ENCODE measurements around the gene P3H4.
"Not testable (repeated sequence)": the region's sequence is repeated elsewhere in the genome, so short reads cannot be mapped to it uniquely, and the experiment has no call there.

Gene P3H4

GRCh38 chr17:41811549-41812380 lies at the start of gene P3H4:
P3H4 (minus strand) TSS chr17:41811949; CDS start chr17:41811915, 34 bp downstream.
- H3K36me3 ChIP-seq (ENCODE audit: low read depth) = peaks cover 28% of the 10 kb centered on the region
- TF ChIP-seq CTCF (IDR thresholded peaks at IDR 0.05; ENCODE audit: poor library complexity, severe bottlenecking) = peak; percentile 80
- peak within 1 kb of the TSS; percentile 75 for H3K4me3 ChIP-seq (ENCODE audit: severe bottlenecking)
- H3K27ac ChIP-seq (ENCODE audit: poor library complexity, severe bottlenecking) = peak within 1 kb of the TSS; percentile 83
- DNase-seq (ENCODE audit: low spot score) (no peak), ATAC-seq (ENCODE audit: low read depth) (peak; percentile 68)
- no peaks in the 10 kb centered on the region for H3K27me3 ChIP-seq (ENCODE audit: insufficient read depth, poor library complexity, severe bottlenecking)
- peaks cover 11% of the 10 kb centered on the region for H3K4me1 ChIP-seq (ENCODE audit: insufficient read depth, poor library complexity, severe bottlenecking)
- H3K9me3 ChIP-seq (ENCODE audit: severe bottlenecking) = no peaks in the 10 kb centered on the region

GRCh38 chr17:41860254-41860931 lies 48.6 kb upstream of the P3H4 start:
- no peaks in the 10 kb centered on the region for H3K27me3 ChIP-seq (ENCODE audit: insufficient read depth, poor library complexity, severe bottlenecking)
- ATAC-seq (ENCODE audit: low read depth) = no peak
- no peak overlapping the region for H3K4me3 ChIP-seq (ENCODE audit: severe bottlenecking)

GRCh38 chr17:41851382-41851781 lies 39.6 kb upstream of the P3H4 start:
- not testable (repeated sequence) for DNase-seq (ENCODE audit: low spot score); ATAC-seq (ENCODE audit: low read depth); H3K27ac ChIP-seq (ENCODE audit: poor library complexity, severe bottlenecking); H3K4me3 ChIP-seq (ENCODE audit: severe bottlenecking); H3K4me1 ChIP-seq (ENCODE audit: insufficient read depth, poor library complexity, severe bottlenecking); H3K27me3 ChIP-seq (ENCODE audit: insufficient read depth, poor library complexity, severe bottlenecking); H3K9me3 ChIP-seq (ENCODE audit: severe bottlenecking)
- H3K36me3 ChIP-seq (ENCODE audit: low read depth) = peaks cover 29% of the 10 kb centered on the region

More at GRCh38 chr17:41860254-41860931, 48.6 kb upstream of the P3H4 start:
- no peak for DNase-seq (ENCODE audit: low spot score)
- Histone ChIP-seq H3K36me3 (ENCODE audit: low read depth) (peaks cover 6% of the 10 kb centered on the region; the same call in 1 of the 2 replicates), H3K9me3 (ENCODE audit: severe bottlenecking) (no peaks in the 10 kb centered on the region), H3K27ac (ENCODE audit: poor library complexity, severe bottlenecking) (no peak overlapping the region), H3K4me1 (ENCODE audit: insufficient read depth, poor library complexity, severe bottlenecking) (no peaks in the 10 kb centered on the region)
- no peak for TF ChIP-seq CTCF (IDR thresholded peaks at IDR 0.05; ENCODE audit: poor library complexity, severe bottlenecking)

- no peaks in the 10 kb centered on the region for H3K9me3 ChIP-seq (ENCODE audit: severe bottlenecking)
- H3K4me1 ChIP-seq (ENCODE audit: insufficient read depth, poor library complexity, severe bottlenecking) = no peaks in the 10 kb centered on the region
- no peak for ATAC-seq (ENCODE audit: low read depth)
- no peak overlapping the region for H3K4me3 ChIP-seq (ENCODE audit: severe bottlenecking)
- DNase-seq (ENCODE audit: low spot score) = no peak
- H3K36me3 ChIP-seq (ENCODE audit: low read depth) = peaks cover 18% of the 10 kb centered on the region
- no peak overlapping the region for H3K27ac ChIP-seq (ENCODE audit: poor library complexity, severe bottlenecking)
- TF ChIP-seq CTCF (IDR thresholded peaks at IDR 0.05; ENCODE audit: poor library complexity, severe bottlenecking) = no peak
- H3K27me3 ChIP-seq (ENCODE audit: insufficient read depth, poor library complexity, severe bottlenecking) = no peaks in the 10 kb centered on the region
These were observed 37.7 kb upstream of the P3H4 start for GRCh38 chr17:41849251-41849990.

- DNase-seq (ENCODE audit: low spot score) = no peak
These were observed 37.0 kb upstream of the P3H4 start for GRCh38 chr17:41848788-41849187.

More at GRCh38 chr17:41848788-41849187, 37.0 kb upstream of the P3H4 start:
- Histone ChIP-seq H3K9me3 (ENCODE audit: severe bottlenecking) (no peaks in the 10 kb centered on the region), H3K4me3 (ENCODE audit: severe bottlenecking) (no peak overlapping the region), H3K27ac (ENCODE audit: poor library complexity, severe bottlenecking) (no peak overlapping the region), H3K27me3 (ENCODE audit: insufficient read depth, poor library complexity, severe bottlenecking) (no peaks in the 10 kb centered on the region), H3K36me3 (ENCODE audit: low read depth) (peaks cover 11% of the 10 kb centered on the region), H3K4me1 (ENCODE audit: insufficient read depth, poor library complexity, severe bottlenecking) (no peaks in the 10 kb centered on the region)
- no peak for TF ChIP-seq CTCF (IDR thresholded peaks at IDR 0.05; ENCODE audit: poor library complexity, severe bottlenecking)
- ATAC-seq (ENCODE audit: low read depth) = no peak

Data from RWPE2 (cell line).